GM10266 (cell line): ENCODE measurements around the gene RIBC2.

Experiments used
- DNase-seq: peaks from one replicate; pipeline ENCODE4 v3.0.0; 2012; ENCODE audit errors: extremely low spot score
- CTCF ChIP-seq: IDR thresholded peaks from 2 replicates; pipeline ENCODE4 v1.5.1; 2012; ENCODE audit warnings: mild to moderate bottlenecking, low read depth; ENCODE audit not compliant: control insufficient read depth, insufficient read depth; ENCODE audit errors: missing control alignments

Gene RIBC2

GRCh38 chr22:45475851-45476514 is 62.5 kb downstream of the RIBC2 start:
- no peak for DNase-seq
- no peak for TF ChIP-seq CTCF

GRCh38 chr22:45476814-45477213 is 63.3 kb downstream of the RIBC2 start:
- TF ChIP-seq CTCF, result no peak
- no peak for DNase-seq

- DNase-seq, result no peak
- TF ChIP-seq CTCF, result no peak
Measured at GRCh38 chr22:45477366-45478107, 64.0 kb downstream of the RIBC2 start.

- TF ChIP-seq CTCF, result no peak
- DNase-seq, result no peak
Measured at GRCh38 chr22:45478108-45478771, 64.7 kb downstream of the RIBC2 start.

- TF ChIP-seq CTCF, result no peak
- DNase-seq, result no peak
Measured at GRCh38 chr22:45480717-45481116, 67.2 kb downstream of the RIBC2 start.

- no peak for DNase-seq
- TF ChIP-seq CTCF, result no peak
Measured at GRCh38 chr22:45481661-45482060, 68.2 kb downstream of the RIBC2 start.
